ENCODE results near the gene GADD45GIP1.
"Not testable (repeated sequence)": the region's sequence is repeated elsewhere in the genome, so short reads cannot be mapped to it uniquely, and the experiment has no call there.

GADD45GIP1 gene

GRCh38 chr19:12937927-12938778 is 18.9 kb downstream of the GADD45GIP1 start, which contains the start of gene CALR:
TSS of gene CALR (plus strand) at chr19:12938609. CDS start at chr19:12938680, 71 bp downstream.
- peak; percentile 99 for DNase-seq

GRCh38 chr19:12937093-12937926 is 19.7 kb downstream of the GADD45GIP1 start:
- DNase-seq, result peak in 1 of 2 donors; percentile 38

DNA sequence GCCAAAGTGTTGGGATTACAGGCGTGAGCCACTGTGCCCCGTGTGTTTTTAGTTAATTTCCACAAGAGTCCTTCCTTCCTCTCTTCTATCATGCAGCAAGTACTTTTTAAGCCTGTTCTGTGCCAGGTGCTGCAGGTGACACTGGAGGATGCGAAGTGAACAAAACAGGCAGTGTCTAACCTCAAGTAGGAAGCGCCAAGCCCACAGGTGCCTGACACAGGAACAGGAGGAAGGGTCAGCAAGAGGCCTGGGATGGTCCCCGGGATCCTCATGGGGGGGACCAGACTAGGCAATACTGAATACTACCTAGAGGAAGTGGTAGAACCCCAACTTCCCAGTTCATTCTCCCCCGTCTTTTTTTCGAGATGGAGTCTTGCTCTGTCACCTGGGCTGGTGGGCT is 20.4 kb downstream of the GADD45GIP1 start:
- DNase-seq, result no peak

GRCh38 chr19:12935071-12935470 is 22.0 kb downstream of the GADD45GIP1 start:
- DNase-seq, result no peak

GRCh38 chr19:12933287-12934072 is 23.5 kb downstream of the GADD45GIP1 start, which contains the start of gene FARSA:
TSS of gene FARSA (minus strand) at chr19:12933711. CDS start at chr19:12933696, 15 bp downstream.
- DNase-seq, result peak; percentile 89 to 90

DNA sequence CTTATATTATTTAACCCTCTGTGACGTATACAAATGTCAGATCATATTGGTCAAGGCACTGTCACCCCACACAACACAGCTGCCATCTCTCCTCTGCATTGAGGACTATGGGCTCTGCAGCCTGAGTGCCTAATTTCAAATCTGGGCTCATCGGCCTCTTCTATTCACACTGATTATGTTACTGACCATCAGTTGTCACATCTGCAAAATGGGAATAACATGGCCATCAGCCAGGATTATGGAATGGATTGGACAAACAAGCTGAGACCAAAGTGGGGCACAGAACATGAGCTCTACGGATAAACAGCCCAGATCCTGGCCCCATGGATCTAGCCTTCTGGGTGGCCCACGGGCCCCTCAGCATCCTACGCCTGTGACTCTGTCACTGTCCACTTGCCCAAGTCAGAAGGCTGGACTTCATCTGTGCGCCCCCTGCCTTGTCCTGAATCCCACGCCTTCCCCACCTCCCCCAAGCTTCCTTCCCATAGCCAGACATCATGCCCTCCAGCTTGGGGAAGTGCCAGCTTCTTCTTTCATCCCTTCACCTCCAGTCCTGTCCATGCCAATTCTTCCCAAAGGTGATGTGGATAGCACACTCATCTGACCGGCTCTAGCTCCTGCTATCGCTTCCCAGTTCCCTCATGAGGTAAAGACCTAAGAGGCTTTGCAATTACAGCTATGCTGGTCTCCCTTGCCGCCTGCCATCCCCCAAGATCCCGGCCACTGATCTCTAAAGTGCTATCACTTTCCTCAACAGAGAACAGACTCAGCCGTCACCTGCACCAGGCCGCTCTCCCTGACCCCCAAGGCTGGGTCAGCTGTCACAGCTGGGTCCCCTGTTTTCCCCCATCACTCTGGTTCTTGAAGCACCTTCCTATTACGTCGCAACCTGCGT is 24.4 kb downstream of the GADD45GIP1 start:
- DNase-seq, result no peak

GRCh38 chr19:12930002-12930645 is 26.9 kb downstream of the GADD45GIP1 start:
- no peak for DNase-seq

DNA sequence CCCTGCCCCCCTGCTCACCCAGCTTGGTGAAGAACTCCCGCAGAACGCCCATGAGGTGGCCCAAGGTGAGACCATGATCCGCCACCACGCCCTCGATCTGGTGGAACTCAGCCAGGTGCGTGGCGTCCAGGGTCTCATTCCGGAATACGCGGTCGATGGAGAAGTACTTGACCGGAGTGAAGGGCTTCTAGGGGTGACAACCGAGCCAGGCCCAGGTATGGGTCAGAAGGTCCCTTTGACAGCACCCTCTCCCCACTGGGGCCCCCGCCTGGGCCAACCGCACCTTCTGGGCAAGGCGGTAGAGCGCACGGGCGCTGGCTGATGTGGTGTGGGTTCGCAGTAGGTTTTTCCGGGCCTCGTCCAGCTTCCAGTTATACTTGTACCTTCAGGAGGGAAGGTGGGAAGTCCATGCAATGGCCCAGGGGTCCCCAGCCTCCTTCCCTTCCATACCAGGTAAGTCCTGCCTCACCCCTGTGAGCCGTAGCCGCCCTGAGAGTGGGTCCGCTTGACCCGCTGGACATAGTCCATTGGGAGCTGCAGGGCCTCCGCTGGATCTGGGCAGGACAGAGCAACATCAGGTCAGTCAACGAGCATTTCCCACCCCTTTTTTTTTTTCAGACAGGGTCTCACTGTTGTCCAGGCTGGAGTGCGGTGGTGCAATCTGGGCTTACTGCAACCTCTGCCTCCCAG is 32.3 kb downstream of the GADD45GIP1 start:
- no peak for DNase-seq

- no peak for DNase-seq
Observed at GRCh38 chr19:12922959-12923358, 34.1 kb downstream of the GADD45GIP1 start.

DNA sequence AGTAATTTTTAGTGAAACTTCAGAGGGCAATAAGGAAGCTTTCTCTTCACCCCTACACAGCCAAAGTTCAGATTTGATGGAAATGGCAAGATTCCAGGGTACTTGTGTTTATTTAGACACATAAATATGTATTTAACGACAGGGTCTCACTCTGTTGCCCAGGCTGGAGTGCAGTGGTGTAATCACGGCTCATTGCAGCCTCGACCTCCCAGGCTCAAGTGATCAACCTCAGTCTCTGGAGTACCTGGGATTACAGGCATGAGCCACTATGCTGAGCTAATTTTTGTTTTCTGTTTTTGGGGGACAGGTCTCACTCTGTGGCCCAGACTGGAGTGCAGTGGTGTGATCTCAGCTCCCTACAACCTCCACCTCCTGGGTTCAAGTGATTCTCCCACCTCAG is 36.0 kb downstream of the GADD45GIP1 start:
- DNase-seq, result no peak

DNA sequence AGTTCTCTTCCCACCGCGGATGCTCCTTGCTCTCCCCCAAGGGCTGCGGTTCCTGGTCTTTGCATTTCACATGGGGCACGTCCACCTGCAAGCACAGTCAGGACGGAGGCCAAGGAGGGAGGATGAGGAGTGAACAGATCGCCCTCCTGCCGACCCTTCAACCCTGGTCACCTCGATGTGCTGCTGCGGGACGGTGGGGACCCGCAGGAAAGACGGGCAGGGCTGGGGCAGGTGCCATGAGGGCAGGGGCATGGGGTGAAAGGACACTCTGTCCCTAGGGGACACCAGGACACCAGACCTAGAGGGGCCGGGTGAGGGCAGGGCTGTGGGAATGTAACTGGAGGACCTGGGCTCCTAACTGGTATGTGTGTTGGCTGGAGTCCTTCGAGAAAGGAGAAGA is 38.8 kb downstream of the GADD45GIP1 start:
- DNase-seq, result no peak

GRCh38 chr19:12915860-12916259 is 41.2 kb downstream of the GADD45GIP1 start:
- not testable (repeated sequence) for DNase-seq

GRCh38 chr19:12913851-12914690 is 43.0 kb downstream of the GADD45GIP1 start:
- peak; percentile 32 to 43 for DNase-seq

- DNase-seq, result no peak
Observed at GRCh38 chr19:12913011-12913561, 43.9 kb downstream of the GADD45GIP1 start.

DNA sequence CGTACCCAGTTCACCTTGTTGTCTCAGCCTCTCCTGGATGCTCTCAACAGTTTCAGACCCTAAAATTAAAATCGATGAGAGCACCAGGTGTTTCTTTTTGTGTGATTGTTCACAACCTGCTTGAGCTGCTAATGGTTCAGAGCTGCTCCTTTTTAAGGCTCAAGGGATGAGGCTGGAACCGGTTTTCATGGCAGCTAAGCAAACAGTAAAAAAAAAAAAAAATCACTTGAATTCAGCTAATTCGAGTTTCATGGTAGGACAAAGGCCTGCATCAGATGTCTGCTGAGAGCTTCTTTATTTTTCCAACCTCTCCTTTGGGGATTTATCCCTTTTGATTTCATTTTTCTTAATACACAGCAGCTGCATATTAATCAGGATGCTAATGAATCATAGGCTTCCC is 44.5 kb downstream of the GADD45GIP1 start:
- no peak for DNase-seq

- no peak for DNase-seq
Observed at GRCh38 chr19:12907166-12907565, 49.9 kb downstream of the GADD45GIP1 start.
